ENCODE measurements around the gene CNTNAP2. TPM values are rescaled to one million over a fixed set of nuclear protein-coding genes. Genes with fewer than 3 reads are reported as not detected.

CNTNAP2 gene
- total RNA-seq, 1 donor from 2014 or later: 2.2 TPM

GRCh38 chr7:148163246-148163645, 2046.6 kb downstream of the CNTNAP2 start:
- intact Hi-C loops (cut with DNase I): no loop called here
- no peak overlapping the region for H3K4me3 ChIP-seq
- no peaks in the 10 kb centered on the region for H3K4me1 ChIP-seq
- H3K27me3 ChIP-seq: no peaks in the 10 kb centered on the region
- TF ChIP-seq POLR2AphosphoS5 (IDR thresholded peaks at IDR 0.05; ENCODE audit: insufficient read depth in 1 of 2, low read depth in 1 of 2) (no peak), POLR2A (IDR thresholded peaks at IDR 0.05) (no peak), CTCF (IDR thresholded peaks at IDR 0.05) (no peak)
- no peaks in the 10 kb centered on the region for H3K36me3 ChIP-seq
- DNase-seq (ENCODE audit: extremely low spot score in 2 of 2): no peak
- no peaks in the 10 kb centered on the region for H3K9me3 ChIP-seq
- no peak overlapping the region for H3K27ac ChIP-seq

- intact Hi-C loops (cut with DNase I): no loop called here
- no peak overlapping the region for H3K4me3 ChIP-seq
These were observed 2056.3 kb downstream of the CNTNAP2 start for GRCh38 chr7:148172920-148173319.

GRCh38 chr7:148173369-148173768, 2056.8 kb downstream of the CNTNAP2 start:
- H3K9me3 ChIP-seq: no peaks in the 10 kb centered on the region
- TF ChIP-seq POLR2A (IDR thresholded peaks at IDR 0.05): no peak
- no peak for TF ChIP-seq CTCF (IDR thresholded peaks at IDR 0.05)
- no peak for TF ChIP-seq POLR2AphosphoS5 (IDR thresholded peaks at IDR 0.05; ENCODE audit: insufficient read depth in 1 of 2, low read depth in 1 of 2)
- DNase-seq (ENCODE audit: extremely low spot score in 2 of 2): no peak
- H3K36me3 ChIP-seq: no peaks in the 10 kb centered on the region
- intact Hi-C loops (cut with DNase I): no loop called here
- no peak overlapping the region for H3K27ac ChIP-seq
- no peaks in the 10 kb centered on the region for H3K27me3 ChIP-seq
- H3K4me3 ChIP-seq: no peak overlapping the region
- no peaks in the 10 kb centered on the region for H3K4me1 ChIP-seq

More at GRCh38 chr7:148172920-148173319, 2056.3 kb downstream of the CNTNAP2 start:
- Histone ChIP-seq H3K27me3 (no peaks in the 10 kb centered on the region), H3K36me3 (no peaks in the 10 kb centered on the region), H3K27ac (no peak overlapping the region), H3K9me3 (no peaks in the 10 kb centered on the region), H3K4me1 (no peaks in the 10 kb centered on the region)
- no peak for TF ChIP-seq CTCF (IDR thresholded peaks at IDR 0.05)
- no peak for TF ChIP-seq POLR2AphosphoS5 (IDR thresholded peaks at IDR 0.05; ENCODE audit: insufficient read depth in 1 of 2, low read depth in 1 of 2)
- no peak for TF ChIP-seq POLR2A (IDR thresholded peaks at IDR 0.05)
- DNase-seq (ENCODE audit: extremely low spot score in 2 of 2): no peak

- no peak overlapping the region for H3K4me3 ChIP-seq
- TF ChIP-seq POLR2AphosphoS5 (IDR thresholded peaks at IDR 0.05; ENCODE audit: insufficient read depth in 1 of 2, low read depth in 1 of 2) (no peak), CTCF (IDR thresholded peaks at IDR 0.05) (no peak), POLR2A (IDR thresholded peaks at IDR 0.05) (no peak)
- no peak overlapping the region for H3K27ac ChIP-seq
- H3K4me1 ChIP-seq: no peaks in the 10 kb centered on the region
- intact Hi-C loops (cut with DNase I): no loop called here
- DNase-seq (ENCODE audit: extremely low spot score in 2 of 2): no peak
- no peaks in the 10 kb centered on the region for H3K36me3 ChIP-seq
- H3K27me3 ChIP-seq: no peaks in the 10 kb centered on the region
- H3K9me3 ChIP-seq: no peaks in the 10 kb centered on the region
These were observed 2057.8 kb downstream of the CNTNAP2 start for GRCh38 chr7:148174376-148174775.

GRCh38 chr7:148175512-148175911, 2058.9 kb downstream of the CNTNAP2 start:
- Histone ChIP-seq H3K4me3 (no peak overlapping the region), H3K9me3 (no peaks in the 10 kb centered on the region), H3K27ac (no peak overlapping the region), H3K36me3 (no peaks in the 10 kb centered on the region), H3K4me1 (no peaks in the 10 kb centered on the region), H3K27me3 (no peaks in the 10 kb centered on the region)
- intact Hi-C loops (cut with DNase I): no loop called here
- DNase-seq (ENCODE audit: extremely low spot score in 2 of 2): no peak
- TF ChIP-seq POLR2AphosphoS5 (IDR thresholded peaks at IDR 0.05; ENCODE audit: insufficient read depth in 1 of 2, low read depth in 1 of 2): no peak
- no peak for TF ChIP-seq POLR2A (IDR thresholded peaks at IDR 0.05)
